Superior temporal gyrus (tissue), 1 donor: ENCODE measurements around the gene SH2D3A.

Source experiments
- DNase-seq: peaks from one replicate; pipeline ENCODE4 v3.0.0-alpha.2; 2016; ENCODE audit errors: extremely low spot score

SH2D3A gene

GRCh38 chr19:6708346-6708745 lies 58.9 kb downstream of the SH2D3A start:
- no peak for DNase-seq

DNA sequence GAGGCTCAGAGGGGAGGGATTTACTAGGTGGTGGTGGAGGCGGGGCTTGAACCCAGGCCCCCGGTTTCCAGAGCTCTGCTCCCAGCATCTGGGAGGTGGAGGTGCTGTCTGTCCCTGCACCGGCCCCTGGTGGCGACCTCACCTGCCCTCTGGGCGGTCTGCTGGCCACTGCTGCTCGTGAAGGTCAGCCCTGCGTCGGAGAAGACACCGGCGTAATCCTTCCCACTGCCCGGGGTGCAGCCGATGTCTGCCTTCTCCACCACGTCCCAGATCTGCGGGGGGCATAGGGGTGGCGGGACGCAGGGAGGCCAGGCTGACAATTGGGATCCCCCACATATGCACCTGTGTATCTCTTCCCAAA lies 59.6 kb downstream of the SH2D3A start:
- DNase-seq = no peak

DNA sequence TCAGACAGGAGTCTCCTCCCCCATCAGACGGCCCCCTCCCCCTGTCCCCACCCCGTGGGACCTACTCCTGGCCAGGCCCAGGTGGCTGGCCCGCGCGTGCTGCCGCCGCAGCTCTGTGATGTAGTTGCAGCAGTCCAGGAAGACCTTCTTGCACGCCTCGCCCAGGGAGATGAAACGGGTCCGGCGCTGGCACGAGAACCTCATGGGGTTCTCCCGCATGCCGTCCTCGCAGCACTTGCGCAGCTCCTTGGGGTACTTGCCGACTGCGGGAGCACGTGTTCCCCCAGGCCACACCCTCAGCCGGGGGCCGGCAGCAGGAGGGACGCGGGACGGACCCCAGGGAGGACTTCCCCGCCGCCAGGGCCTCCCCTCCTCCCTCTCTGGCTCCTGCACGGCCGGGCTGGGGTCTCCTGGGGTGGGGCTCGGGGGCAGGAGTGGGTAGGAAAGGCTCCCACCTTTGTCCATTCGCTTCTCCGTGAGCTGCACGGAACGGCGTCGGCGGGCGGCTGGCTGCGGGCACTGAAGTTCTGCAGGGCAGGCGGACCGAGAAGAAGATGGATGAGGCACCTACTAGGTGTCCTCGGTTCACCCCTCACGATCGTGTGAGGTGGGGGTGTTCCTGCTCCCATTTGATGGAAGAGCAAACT lies 60.1 kb downstream of the SH2D3A start:
- no peak for DNase-seq

DNA sequence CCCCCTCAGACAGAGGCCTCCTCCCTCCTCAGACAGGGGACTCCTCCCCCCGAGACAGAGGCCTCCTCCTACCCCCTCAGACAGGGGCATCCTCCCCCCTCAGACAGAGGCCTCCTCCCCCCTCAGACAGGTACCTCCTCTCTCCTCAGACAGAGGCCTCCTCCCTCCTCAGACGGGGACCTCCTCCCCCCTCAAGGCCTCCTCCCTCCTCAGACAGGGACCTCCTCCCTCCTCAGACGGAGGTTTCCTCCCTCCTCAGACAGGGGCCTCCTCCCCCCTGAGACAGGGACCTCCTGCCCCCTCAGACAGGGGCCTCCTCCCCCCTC lies 60.6 kb downstream of the SH2D3A start:
- DNase-seq = no peak

- DNase-seq = no peak
Observed at GRCh38 chr19:6705931-6706632, 61.2 kb downstream of the SH2D3A start.
